HG02571 (cell line): ENCODE results near the gene RIN1.

Experiments used
- ATAC-seq: cut with Tn5 transposase; IDR thresholded peaks from one replicate; pipeline ENCODE4 v1.9.1; 2021; ENCODE audit warnings: mild to moderate bottlenecking, moderate library complexity; ENCODE audit not compliant: unreplicated experiment

RIN1 gene

GRCh38 chr11:66285250-66285947 lies 50.8 kb downstream of the RIN1 start:
- no peak for ATAC-seq

- ATAC-seq = no peak
These were observed 51.6 kb downstream of the RIN1 start for GRCh38 chr11:66284526-66285078.

- ATAC-seq = no peak
These were observed 52.7 kb downstream of the RIN1 start for GRCh38 chr11:66283461-66284105.

GRCh38 chr11:66282468-66283455 lies 53.5 kb downstream of the RIN1 start:
- ATAC-seq = peak; percentile 49
